Cerebellar nuclear complex (tissue), 1 donor: ENCODE results near the gene PITRM1.
"Not testable (repeated sequence)": the region's sequence is repeated elsewhere in the genome, so short reads cannot be mapped to it uniquely, and the experiment has no call there.

Experiments used
- DNase-seq, 2 experiments: peaks; one replicate each; lab custom pipeline; 2025; lab: John Stamatoyannopoulos, UW

PITRM1 gene

DNA sequence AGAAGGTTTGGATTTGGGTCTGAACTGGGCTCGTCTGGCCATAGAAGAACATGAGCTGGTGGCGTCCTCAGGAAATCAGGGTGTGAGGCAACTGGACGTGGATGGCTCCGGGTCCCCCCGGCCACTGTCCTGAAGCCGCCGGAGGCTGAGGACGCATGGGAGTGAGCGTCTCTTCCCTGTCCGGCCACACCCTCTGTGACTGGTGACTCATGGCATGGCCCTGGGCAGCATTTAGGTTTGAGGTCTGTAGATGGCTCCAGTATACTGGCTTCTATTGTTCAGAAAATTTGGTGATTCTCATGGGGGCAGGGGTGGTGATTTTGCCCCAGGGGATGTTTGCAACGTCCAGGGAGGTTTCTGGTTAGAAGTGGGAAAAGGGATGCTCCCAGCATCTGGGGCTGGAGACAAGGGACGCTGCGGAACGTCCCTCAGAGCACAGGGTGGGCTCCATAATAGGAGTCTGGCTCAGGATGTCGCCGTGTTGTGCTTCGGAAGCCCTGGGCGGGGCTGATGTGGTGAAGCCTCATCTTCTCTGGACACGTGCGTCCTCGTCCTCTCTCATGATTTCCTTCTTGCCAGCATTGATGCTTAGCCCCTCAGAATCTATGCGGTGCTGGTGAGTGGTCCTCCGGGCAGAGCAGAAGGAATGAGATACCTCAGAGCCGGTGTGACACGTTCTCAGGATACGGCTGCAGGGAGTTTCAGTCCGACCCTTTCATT, 49.9 kb downstream of the PITRM1 start:
- no peak for DNase-seq

- DNase-seq = no peak
Observed at GRCh38 chr10:3122034-3122433, 50.5 kb downstream of the PITRM1 start.

GRCh38 chr10:3119796-3120459, 52.7 kb downstream of the PITRM1 start:
- no peak for DNase-seq

GRCh38 chr10:3118641-3119091, 53.9 kb downstream of the PITRM1 start:
- DNase-seq = no peak

DNA sequence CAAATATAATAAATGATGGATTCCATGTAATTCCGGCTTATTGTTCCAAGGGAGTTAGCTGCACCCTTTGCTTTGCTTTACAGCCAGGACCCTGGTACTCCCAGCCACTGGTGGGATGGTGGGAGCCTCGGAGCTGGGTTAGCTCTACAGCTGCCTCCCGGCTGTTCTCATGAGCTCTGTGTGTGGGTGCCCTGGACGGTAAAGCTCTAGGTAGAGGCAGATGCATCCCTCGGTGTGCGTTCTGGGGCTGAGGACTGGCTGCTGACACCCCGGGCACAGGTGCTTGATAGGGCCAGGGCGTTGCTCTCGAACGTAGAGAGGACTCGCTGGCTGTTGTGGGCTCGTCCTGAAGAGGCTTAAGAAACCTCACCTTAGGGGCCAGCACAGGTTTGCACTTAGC, 55.1 kb downstream of the PITRM1 start:
- no peak for DNase-seq

DNA sequence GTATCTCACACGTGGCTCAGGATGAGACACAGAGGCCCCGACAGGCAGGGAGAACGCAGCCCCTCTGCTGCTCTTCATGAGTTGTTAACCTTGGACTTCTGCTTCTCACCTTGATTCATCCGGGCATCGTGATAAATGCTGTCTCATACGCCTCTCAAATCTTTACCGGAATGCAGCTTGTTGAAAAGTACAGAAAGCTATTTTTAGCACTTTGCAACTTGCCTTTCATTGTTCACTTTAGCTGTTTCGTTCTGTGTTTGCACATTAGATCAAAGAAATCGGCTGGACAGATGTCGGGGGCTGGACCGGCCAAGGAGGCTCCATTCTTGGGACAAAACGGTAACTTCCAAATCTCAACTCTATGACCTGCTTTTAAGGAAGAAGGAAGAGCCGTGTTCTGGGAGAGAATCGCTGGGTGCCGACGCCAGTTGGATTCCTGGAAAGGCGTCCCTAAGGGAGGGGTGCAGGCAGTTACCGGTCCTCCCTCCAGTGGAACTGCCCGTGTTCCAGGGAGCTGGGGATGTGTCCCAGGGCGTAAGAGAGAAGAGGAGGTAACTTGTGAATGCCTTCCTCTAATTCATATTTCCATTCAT, 56.0 kb downstream of the PITRM1 start:
- no peak for DNase-seq

DNA sequence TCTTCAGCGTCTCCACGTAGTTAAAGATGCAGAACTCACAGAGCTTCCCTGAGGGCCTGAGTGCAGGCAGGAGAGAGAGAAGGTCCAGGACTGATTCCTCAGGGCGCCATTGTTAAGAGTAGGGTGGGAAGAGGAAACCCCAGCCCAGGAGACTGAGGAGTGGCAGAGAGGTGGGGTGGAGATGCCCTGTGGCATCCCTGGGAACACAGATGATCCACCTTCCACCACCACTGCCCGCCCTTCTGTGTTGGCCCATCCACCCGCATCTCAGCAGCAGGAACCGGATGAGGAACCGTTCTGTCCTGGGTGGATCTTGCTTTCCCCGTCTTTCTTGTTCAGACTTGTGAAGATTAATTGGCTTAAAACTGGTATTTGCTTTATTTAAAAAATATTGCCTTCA, 56.9 kb downstream of the PITRM1 start:
- DNase-seq = no peak

DNA sequence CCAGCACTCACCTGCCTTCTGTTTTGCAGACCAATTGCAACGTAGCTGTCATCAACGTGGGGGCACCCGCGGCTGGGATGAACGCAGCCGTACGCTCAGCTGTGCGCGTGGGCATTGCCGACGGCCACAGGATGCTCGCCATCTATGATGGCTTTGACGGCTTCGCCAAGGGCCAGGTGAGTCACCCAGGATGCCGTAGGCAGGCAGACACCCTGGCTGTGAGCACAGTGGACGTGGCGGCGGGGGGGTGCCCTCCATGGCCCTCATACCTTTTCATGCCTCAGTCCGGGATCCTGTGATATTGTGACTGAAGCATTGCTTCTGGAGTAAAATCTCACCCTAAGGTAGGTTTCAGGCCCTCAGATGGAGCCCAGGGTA, 59.2 kb downstream of the PITRM1 start:
- DNase-seq = no peak

GRCh38 chr10:3111621-3112163, 60.9 kb downstream of the PITRM1 start:
- DNase-seq = no peak

GRCh38 chr10:3110782-3111620, 61.6 kb downstream of the PITRM1 start:
- no peak for DNase-seq

GRCh38 chr10:3109633-3110032, 62.9 kb downstream of the PITRM1 start:
- no peak for DNase-seq

GRCh38 chr10:3109196-3109595, 63.4 kb downstream of the PITRM1 start:
- DNase-seq = no peak

- no peak for DNase-seq
Observed at GRCh38 chr10:3108575-3109105, 63.9 kb downstream of the PITRM1 start.

- no peak for DNase-seq
Observed at GRCh38 chr10:3108033-3108432, 64.5 kb downstream of the PITRM1 start.

DNA sequence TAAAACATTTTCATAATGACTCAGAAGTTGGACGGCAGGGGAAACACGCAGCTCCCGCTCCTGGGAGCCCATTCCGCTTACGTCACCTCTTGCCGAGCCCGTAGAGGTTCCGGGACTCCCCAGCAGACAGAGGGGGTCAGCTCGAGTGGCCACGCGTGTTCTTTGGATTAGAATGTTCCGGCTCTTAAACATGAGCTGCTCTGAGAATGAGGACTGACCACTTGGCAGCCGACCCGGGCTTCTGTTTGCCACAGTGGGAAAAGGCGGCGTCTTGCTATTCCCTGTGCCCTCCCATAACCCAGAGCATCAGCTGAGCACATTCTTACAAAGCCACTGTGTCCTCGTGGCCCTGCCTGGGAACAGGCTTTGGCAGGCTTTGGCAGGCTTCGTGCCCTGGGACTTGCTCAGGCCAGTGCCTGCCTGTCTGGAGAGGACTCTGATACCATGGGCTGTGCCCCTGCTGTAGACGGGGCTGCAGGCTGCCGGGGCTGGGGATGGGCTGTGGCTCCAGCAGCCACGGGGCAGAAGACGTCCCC, 65.1 kb downstream of the PITRM1 start:
- DNase-seq = no peak

DNA sequence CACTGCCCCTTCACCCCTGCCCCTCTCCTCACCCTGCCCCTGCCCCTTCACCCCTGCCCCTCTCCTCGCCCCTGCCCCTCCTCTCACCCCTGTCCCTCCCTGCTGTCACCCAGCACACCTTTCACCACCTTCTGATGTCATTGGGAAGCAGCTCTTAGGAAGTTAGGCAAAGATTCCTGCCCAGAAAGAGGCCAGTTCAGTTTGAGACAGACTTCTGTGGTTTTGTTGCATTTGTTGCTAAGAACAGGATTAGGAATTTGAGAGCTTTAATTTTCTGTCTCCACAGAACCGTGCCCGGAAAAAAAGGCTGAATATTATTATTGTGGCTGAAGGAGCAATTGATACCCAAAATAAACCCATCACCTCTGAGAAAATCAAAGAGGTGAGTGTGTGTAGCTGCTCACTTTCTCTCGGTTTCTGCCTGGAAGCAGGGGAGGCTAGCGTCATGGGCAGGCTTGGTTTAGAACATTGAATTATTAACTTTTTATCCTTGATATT, 65.6 kb downstream of the PITRM1 start:
- DNase-seq = no peak

- DNase-seq = not testable (repeated sequence)
Observed at GRCh38 chr10:3106328-3106727, 66.3 kb downstream of the PITRM1 start.

DNA sequence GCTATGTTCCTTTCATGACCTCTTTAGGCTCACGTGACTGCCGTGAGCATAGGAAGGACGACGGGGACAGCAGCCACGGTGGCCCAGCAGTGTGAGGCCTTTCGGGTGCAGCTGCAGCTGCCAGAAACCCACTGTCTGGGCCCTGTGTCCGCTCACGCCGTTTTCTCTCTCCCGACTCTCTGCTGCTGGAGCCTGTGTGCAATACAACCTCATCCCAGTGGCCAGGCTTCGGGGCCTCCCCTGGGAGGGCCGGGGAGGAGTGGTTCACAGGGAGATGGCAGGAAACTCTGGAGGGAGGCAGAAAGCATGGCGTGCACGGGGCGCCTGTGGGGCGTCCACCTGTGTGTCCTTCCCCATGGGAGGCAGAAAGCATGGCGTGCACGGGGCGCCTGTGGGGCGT, 66.7 kb downstream of the PITRM1 start:
- no peak for DNase-seq

DNA sequence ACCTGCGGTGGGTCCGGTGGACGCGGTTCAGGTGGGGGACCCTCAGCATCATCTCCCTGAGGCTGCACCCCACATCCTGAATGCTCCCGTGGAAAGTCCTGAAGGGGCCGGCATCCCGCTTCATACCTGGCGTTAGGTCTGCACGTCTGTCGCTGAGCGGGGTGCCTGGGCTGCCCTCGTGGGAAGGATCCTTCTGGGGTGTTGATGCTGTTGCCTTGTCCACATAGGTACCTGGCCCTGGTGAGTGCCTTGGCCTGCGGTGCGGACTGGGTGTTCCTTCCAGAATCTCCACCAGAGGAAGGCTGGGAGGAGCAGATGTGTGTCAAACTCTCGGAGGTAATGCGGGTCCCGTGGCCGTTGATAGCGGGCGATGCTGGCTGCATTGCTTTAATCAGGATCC, 67.4 kb downstream of the PITRM1 start:
- DNase-seq = no peak

DNA sequence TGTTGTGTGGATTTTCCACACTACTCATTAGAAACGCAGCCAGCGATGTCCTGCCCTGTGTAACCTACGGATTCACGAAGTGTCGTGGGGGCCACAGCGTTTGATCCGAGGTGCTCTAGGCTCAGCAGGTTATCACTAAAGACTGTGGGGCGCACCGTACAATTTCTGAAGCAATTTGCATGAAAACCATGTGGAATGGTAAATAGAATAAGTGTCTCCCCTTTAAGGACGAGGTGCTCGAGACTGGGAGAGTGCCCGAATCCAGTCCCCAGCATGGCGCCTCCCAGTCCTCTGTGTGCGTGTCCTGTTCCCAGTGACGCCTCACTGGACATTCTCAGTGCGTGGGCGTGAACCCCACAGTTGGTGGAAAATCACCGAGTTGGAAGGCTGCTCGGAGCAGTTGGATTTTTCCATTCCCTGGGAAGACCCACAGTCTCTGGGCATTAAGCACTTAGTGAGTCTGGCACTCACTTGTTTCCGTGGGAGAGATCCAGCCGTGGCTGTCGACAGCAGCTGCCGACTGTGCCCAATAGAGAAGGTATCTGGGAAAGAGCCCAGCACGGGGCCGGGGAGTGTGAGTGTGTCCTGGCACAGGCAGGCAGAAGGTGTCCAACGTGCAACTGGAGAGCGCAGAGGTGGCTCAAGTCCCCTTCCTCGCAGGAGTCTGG, 68.2 kb downstream of the PITRM1 start:
- DNase-seq = peak; percentile 63 to 73

GRCh38 chr10:3103646-3104045, 68.9 kb downstream of the PITRM1 start:
- DNase-seq = no peak
